K562 (cell line): Measurements from ENCODE around the gene PLK5. TPM values are rescaled to one million over a fixed set of nuclear protein-coding genes. Genes with fewer than 3 reads are reported as not detected.

Source experiments
- C11orf30 ChIP-seq: fragments of 450-650 bp; IDR thresholded peaks from 2 replicates; pipeline ENCODE4 v1.6.1; 2016; ENCODE audit warnings: low read depth, mild to moderate bottlenecking
- CBX3 ChIP-seq, 2 experiments: IDR thresholded peaks; 1 replicate in 1 of 2; 2 replicates in 1 of 2; pipeline ENCODE4 v1.6.1; 2012; ENCODE audit warnings: inconsistent platforms in 2 of 2, low read length in 2 of 2, borderline replicate concordance in 1 of 2, control low read depth in 1 of 2
- E2F4 ChIP-seq: sonication (generic); formaldehyde crosslinking; IDR thresholded peaks from 2 replicates; pipeline ENCODE4 v1.8.0; 2022; ENCODE audit warnings: mild to moderate bottlenecking, low read depth, missing genetic modification reagents
- LCOR ChIP-seq: sonication (generic); formaldehyde crosslinking; IDR thresholded peaks from 2 replicates; pipeline ENCODE4 v1.8.0; 2022; ENCODE audit warnings: mild to moderate bottlenecking, missing genetic modification reagents
- MEF2D ChIP-seq: conservative IDR thresholded peaks from 2 replicates; pipeline ENCODE4 v1.6.1; 2016; ENCODE audit warnings: low read depth, missing genetic modification characterization, missing compliant biosample characterization
- NFATC3 ChIP-seq: fragments of 450-650 bp; IDR thresholded peaks from 2 replicates; pipeline ENCODE4 v1.6.1; 2017; ENCODE audit warnings: mild to moderate bottlenecking
- SREBF1 ChIP-seq: fragments of 150-350 bp; IDR thresholded peaks from 2 replicates; pipeline ENCODE4 v1.6.1; 2014; ENCODE audit warnings: antibody characterized with exemption, low read depth, low read length, borderline replicate concordance
- TCF3 ChIP-seq: sonication (generic); formaldehyde crosslinking; IDR thresholded peaks from 2 replicates; pipeline ENCODE4 v1.4.0; 2020; ENCODE audit warnings: mild to moderate bottlenecking, missing genetic modification reagents
- TEAD4 ChIP-seq, 2 experiments: sonication (generic) in 1 of 2; formaldehyde crosslinking in 1 of 2; IDR thresholded peaks; 2 replicates each; pipeline versions ENCODE4 v1.6.1 to v1.8.0; 2012 to 2022; ENCODE audit warnings: borderline replicate concordance in 1 of 2, inconsistent platforms in 1 of 2, low read length in 1 of 2, mild to moderate bottlenecking in 1 of 2, missing genetic modification reagents in 1 of 2
- YY1 ChIP-seq, 3 experiments: IDR thresholded peaks; 2 replicates each; pipeline ENCODE4 v1.6.1; 2011; ENCODE audit warnings: low read length in 2 of 3, mild to moderate bottlenecking in 2 of 3, moderate library complexity in 2 of 3, borderline replicate concordance in 1 of 3, control low read depth in 1 of 3, low read depth in 1 of 3; ENCODE audit not compliant: insufficient read depth in 3 of 3, insufficient replicate concordance in 2 of 3, control insufficient read depth in 1 of 3, insufficient read length in 1 of 3; ENCODE audit errors: extremely low read depth in 1 of 3
- ZBTB26 ChIP-seq: fragments of 450-650 bp; formaldehyde crosslinking; IDR thresholded peaks from 2 replicates; pipeline ENCODE4 v1.4.0; 2022; ENCODE audit warnings: missing genetic modification characterization
- ZC3H4 ChIP-seq: sonication (generic); formaldehyde crosslinking; IDR thresholded peaks from 2 replicates; pipeline ENCODE4 v1.9.0; 2021; ENCODE audit warnings: missing genetic modification reagents, borderline replicate concordance
- polyA plus RNA-seq, 8 experiments: library from polyadenylated mRNA; depleted of rRNA in 4 of 8; stranded (reverse) in 5 of 8; unstranded in 3 of 8; fragments of >200 nt; fragmentation: Nextera tagmentation in 2 of 8; fragmentation: Illumina TruSeq in 1 of 8; extraction: Ambion mirVana in 2 of 8; extraction: Trizol in 1 of 8; gene quantifications; 2 replicates each; pipeline versions ENCODE4 v1.2.1 to v1.2.3, GENCODE V29; 2011 to 2014; ENCODE audit warnings: inconsistent platforms in 1 of 8, missing spikeins in 1 of 8
- total RNA-seq, 7 experiments: library from RNA; depleted of rRNA in 6 of 7; stranded (reverse); fragments of >200 nt in 6 of 7; fragmentation: Illumina TruSeq in 2 of 7; extraction: Trizol in 2 of 7; gene quantifications; 2 replicates each; pipeline versions ENCODE4 v1.2.1 to v1.2.3, GENCODE V29; 2011 to 2021; ENCODE audit warnings: low replicate concordance in 1 of 7
- TF ChIP-seq, protein P1 (sequence below), 2 experiments: IDR thresholded peaks; 2 replicates each; pipeline ENCODE4 v1.6.1; 2011; ENCODE audit warnings: borderline replicate concordance in 1 of 2, control low read depth in 1 of 2, low read depth in 1 of 2, low read length in 1 of 2, mild to moderate bottlenecking in 1 of 2, mixed read lengths in 1 of 2, moderate library complexity in 1 of 2; ENCODE audit not compliant: insufficient read depth in 1 of 2, insufficient read length in 1 of 2, poor library complexity in 1 of 2, severe bottlenecking in 1 of 2; ENCODE audit errors: extremely low read depth in 1 of 2
- TF ChIP-seq, protein P2 (sequence below): fragments of 450-650 bp; formaldehyde crosslinking; IDR thresholded peaks from 2 replicates; pipeline ENCODE4 v1.4.0; 2020; ENCODE audit warnings: mild to moderate bottlenecking
- TF ChIP-seq, protein P3 (sequence below): sonication (generic); formaldehyde crosslinking; IDR thresholded peaks from 2 replicates; pipeline ENCODE4 v1.8.0; 2022; ENCODE audit warnings: missing genetic modification reagents, mild to moderate bottlenecking, moderate library complexity, borderline replicate concordance
- TF ChIP-seq, protein P4 (sequence below): fragments of 450-650 bp; IDR thresholded peaks from 2 replicates; pipeline ENCODE4 v1.6.1; 2018; ENCODE audit warnings: mild to moderate bottlenecking, low read depth; ENCODE audit not compliant: partially characterized antibody

Gene PLK5
- total and polyA plus RNA-seq, 9 of the 15 experiments (the other 6 are each of a cell fraction or from before 2014, with no cell fraction given): 0.04 to 0.23 (median 0.11) TPM; not detected in 5

DNA sequence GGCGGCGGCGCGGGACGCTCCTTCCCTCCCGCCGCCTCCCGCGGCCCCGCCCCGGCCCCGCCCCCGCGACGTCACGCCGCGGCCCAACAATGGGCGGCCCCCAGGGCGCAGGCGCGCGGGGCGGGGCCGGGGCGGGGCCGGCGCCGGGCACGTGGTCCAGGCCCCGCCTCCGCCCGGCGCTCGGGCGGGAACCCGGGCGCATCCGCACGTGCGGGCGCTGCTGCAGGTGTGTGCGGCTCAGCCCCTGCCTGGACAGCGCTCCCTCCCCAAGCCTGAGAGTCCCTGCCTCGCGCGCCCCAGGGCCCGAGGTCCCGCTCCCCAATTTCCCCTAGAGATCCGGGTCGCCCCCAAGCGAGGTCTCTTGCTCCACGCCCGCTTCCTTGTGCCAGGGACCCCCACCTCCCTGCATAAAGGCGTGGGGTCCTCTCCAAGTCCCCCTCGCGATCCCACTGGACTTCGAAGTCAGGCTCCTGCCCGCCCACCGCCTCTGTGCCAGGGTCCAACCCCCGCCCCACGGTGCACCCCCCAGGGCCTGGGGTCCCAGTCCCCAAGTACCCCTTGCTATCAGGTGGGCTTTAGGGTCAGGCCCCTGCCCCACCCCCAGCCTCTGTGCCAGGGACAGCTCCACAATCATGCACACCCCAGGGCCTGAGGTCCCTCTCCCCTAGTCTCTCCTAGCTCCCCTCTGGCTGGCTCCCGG, 44.6 kb downstream of the PLK5 start, which contains the start of gene MEX3D (continued):
- TF ChIP-seq LCOR (CRISPR knock-in tag) (0 out of 2 replicates have a peak, but pooled peaks have one; percentile 27), TEAD4 (IDR thresholded peaks at IDR 0.05; ENCODE audit: low read length) (peak; percentile 43; the same call in 1 of the 2 replicates), TEAD4 (CRISPR knock-in tag; IDR thresholded peaks at IDR 0.05; ENCODE audit: borderline replicate concordance) (no peak), TCF3 (CRISPR knock-in tag) (no peak), NFATC3 (no peak), MEF2D (no peak), SREBF1 (no peak), C11orf30 (no peak), E2F4 (CRISPR knock-in tag) (peak; percentile 75; the same call in 1 of the 2 replicates), ZBTB26 (CRISPR knock-in tag) (no peak), YY1 (IDR thresholded peaks at IDR 0.05; ENCODE audit: borderline replicate concordance in 1 of 3, control insufficient read depth in 1 of 3, extremely low read depth in 1 of 3, insufficient read depth in 3 of 3, insufficient read length in 1 of 3, insufficient replicate concordance in 2 of 3, low read depth in 1 of 3, low read length in 2 of 3) (peak in 2 of 3 experiments; percentile 25 to 32), ZC3H4 (CRISPR knock-in tag) (no peak), CBX3 (IDR thresholded peaks at IDR 0.05; ENCODE audit: borderline replicate concordance in 1 of 2, low read length in 2 of 2) (peak in 1 of 2 experiments; percentile 90; a peak in 2 of 3 replicates)
- TF ChIP-seq, protein P1, sequence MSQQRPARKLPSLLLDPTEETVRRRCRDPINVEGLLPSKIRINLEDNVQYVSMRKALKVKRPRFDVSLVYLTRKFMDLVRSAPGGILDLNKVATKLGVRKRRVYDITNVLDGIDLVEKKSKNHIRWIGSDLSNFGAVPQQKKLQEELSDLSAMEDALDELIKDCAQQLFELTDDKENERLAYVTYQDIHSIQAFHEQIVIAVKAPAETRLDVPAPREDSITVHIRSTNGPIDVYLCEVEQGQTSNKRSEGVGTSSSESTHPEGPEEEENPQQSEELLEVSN (IDR thresholded peaks at IDR 0.05; ENCODE audit: borderline replicate concordance in 1 of 2, extremely low read depth in 1 of 2, insufficient read depth in 1 of 2, insufficient read length in 1 of 2, low read depth in 1 of 2, low read length in 1 of 2, poor library complexity in 1 of 2, severe bottlenecking in 1 of 2): peak; percentile 100
- TF ChIP-seq, protein P2, sequence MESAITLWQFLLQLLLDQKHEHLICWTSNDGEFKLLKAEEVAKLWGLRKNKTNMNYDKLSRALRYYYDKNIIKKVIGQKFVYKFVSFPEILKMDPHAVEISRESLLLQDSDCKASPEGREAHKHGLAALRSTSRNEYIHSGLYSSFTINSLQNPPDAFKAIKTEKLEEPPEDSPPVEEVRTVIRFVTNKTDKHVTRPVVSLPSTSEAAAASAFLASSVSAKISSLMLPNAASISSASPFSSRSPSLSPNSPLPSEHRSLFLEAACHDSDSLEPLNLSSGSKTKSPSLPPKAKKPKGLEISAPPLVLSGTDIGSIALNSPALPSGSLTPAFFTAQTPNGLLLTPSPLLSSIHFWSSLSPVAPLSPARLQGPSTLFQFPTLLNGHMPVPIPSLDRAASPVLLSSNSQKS: no peak
- TF ChIP-seq, protein P3, sequence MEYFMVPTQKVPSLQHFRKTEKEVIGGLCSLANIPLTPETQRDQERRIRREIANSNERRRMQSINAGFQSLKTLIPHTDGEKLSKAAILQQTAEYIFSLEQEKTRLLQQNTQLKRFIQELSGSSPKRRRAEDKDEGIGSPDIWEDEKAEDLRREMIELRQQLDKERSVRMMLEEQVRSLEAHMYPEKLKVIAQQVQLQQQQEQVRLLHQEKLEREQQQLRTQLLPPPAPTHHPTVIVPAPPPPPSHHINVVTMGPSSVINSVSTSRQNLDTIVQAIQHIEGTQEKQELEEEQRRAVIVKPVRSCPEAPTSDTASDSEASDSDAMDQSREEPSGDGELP (CRISPR knock-in tag): peak; percentile 73
- TF ChIP-seq, protein P4, sequence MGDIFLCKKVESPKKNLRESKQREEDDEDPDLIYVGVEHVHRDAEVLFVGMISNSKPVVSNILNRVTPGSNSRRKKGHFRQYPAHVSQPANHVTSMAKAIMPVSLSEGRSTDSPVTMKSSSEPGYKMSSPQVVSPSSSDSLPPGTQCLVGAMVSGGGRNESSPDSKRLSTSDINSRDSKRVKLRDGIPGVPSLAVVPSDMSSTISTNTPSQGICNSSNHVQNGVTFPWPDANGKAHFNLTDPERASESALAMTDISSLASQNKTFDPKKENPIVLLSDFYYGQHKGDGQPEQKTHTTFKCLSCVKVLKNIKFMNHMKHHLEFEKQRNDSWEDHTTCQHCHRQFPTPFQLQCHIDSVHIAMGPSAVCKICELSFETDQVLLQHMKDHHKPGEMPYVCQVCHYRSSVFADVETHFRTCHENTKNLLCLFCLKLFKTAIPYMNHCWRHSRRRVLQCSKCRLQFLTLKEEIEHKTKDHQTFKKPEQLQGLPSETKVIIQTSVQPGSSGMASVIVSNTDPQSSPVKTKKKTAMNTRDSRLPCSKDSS: no peak
